Stimulated activated CD4-positive, alpha-beta T cell treated with anti-CD3 and anti-CD28 coated beads, TNF-alpha, amount 100 ng/mL, for 48 hours (primary cell): ENCODE data around the gene NUCB2.

Experiments
- DNase-seq, 3 donors: peaks; one replicate each; pipeline ENCODE4 v3.0.0-alpha.2; 2020; ENCODE audit warnings: low read depth in 3 of 3

NUCB2 gene

GRCh38 chr11:17268902-17269301 lies 7.6 kb upstream of the NUCB2 start:
- DNase-seq: no peak

GRCh38 chr11:17272801-17273200 lies 3.7 kb upstream of the NUCB2 start:
- no peak for DNase-seq

- no peak for DNase-seq
Observed at GRCh38 chr11:17273211-17273610, 3.3 kb upstream of the NUCB2 start.

- no peak for DNase-seq
Observed at GRCh38 chr11:17273668-17274282, 2.8 kb upstream of the NUCB2 start.

- no peak for DNase-seq
Observed at GRCh38 chr11:17275400-17276235, 921 bp upstream of the NUCB2 start.

- DNase-seq: peak in 1 of 3 donors; percentile 33
Observed at GRCh38 chr11:17277024-17277584, 565 bp downstream of the NUCB2 start.

GRCh38 chr11:17280494-17281127 lies 4.1 kb downstream of the NUCB2 start:
- DNase-seq: no peak

- DNase-seq: no peak
Observed at GRCh38 chr11:17286332-17286731, 9.8 kb downstream of the NUCB2 start.

- no peak for DNase-seq
Observed at GRCh38 chr11:17287058-17287457, 10.5 kb downstream of the NUCB2 start.

GRCh38 chr11:17291710-17292109 lies 15.2 kb downstream of the NUCB2 start:
- DNase-seq: no peak

- no peak for DNase-seq
Observed at GRCh38 chr11:17293311-17293710, 16.8 kb downstream of the NUCB2 start.

- DNase-seq: no peak
Observed at GRCh38 chr11:17294033-17294432, 17.5 kb downstream of the NUCB2 start.

GRCh38 chr11:17296852-17297559 lies 20.5 kb downstream of the NUCB2 start:
- DNase-seq: no peak

GRCh38 chr11:17298302-17298701 lies 21.8 kb downstream of the NUCB2 start:
- peak; percentile 36 to 70 (median 44) for DNase-seq

- no peak for DNase-seq
Observed at GRCh38 chr11:17300372-17300771, 23.8 kb downstream of the NUCB2 start.

GRCh38 chr11:17313349-17314231 lies 37.1 kb downstream of the NUCB2 start:
- DNase-seq: no peak

- DNase-seq: no peak
Observed at GRCh38 chr11:17314232-17314547, 37.7 kb downstream of the NUCB2 start.

GRCh38 chr11:17314904-17315426 lies 38.4 kb downstream of the NUCB2 start:
- no peak for DNase-seq

- no peak for DNase-seq
Observed at GRCh38 chr11:17328871-17329494, 52.4 kb downstream of the NUCB2 start.

- no peak for DNase-seq
Observed at GRCh38 chr11:17331669-17332068, 55.1 kb downstream of the NUCB2 start.
